A673 (cell line): ENCODE results near the gene JAKMIP1. TPM values are rescaled to one million over a fixed set of nuclear protein-coding genes. Genes with fewer than 3 reads are reported as not detected.
"Not testable (repeated sequence)": the region's sequence is repeated elsewhere in the genome, so short reads cannot be mapped to it uniquely, and the experiment has no call there.

Experiments
- BruUV-seq: library from RNA; stranded (reverse); fragments of 400-500 nt; replicated peaks from 2 replicates; lab custom pipeline; 2021; lab: Mats Ljungman, UMichigan
- CTCF ChIA-PET: fragments of 300-600 bp; sonication (Branson Sonifier 250); formaldehyde crosslinking; loops from one replicate; lab custom pipeline; 2022; ENCODE audit warnings: antibody characterized with exemption; lab: Charles Lee
- POLR2A ChIA-PET: fragments of 300-600 bp; sonication (Branson Sonifier 250); formaldehyde crosslinking; loops from one replicate; lab custom pipeline; 2022; ENCODE audit warnings: antibody characterized with exemption; ENCODE audit not compliant: low non-redundant PET; lab: Charles Lee
- DNase-seq: peaks from one replicate; pipeline ENCODE4 v3.0.0-alpha.2; 2015; ENCODE audit warnings: low spot score
- H3K27ac ChIP-seq: fragments of 200-600 bp; sonication (generic); 2 replicates; pipeline ENCODE4 v1.5.1; 2016; ENCODE audit warnings: mixed run types, low read depth, mild to moderate bottlenecking, mixed read lengths, antibody characterized with exemption, low read length; ENCODE audit not compliant: poor library complexity, severe bottlenecking
- H3K27me3 ChIP-seq: fragments of 200-600 bp; sonication (generic); replicated peaks from 2 replicates; pipeline ENCODE4 v1.6.1; 2017; ENCODE audit warnings: mixed run types, low read depth, mild to moderate bottlenecking, mixed read lengths, antibody characterized with exemption, low read length; ENCODE audit not compliant: insufficient read depth, poor library complexity
- H3K36me3 ChIP-seq: fragments of 200-600 bp; sonication (generic); 2 replicates; pipeline ENCODE4 v1.6.1; 2016; ENCODE audit warnings: mixed run types, mild to moderate bottlenecking, mixed read lengths, antibody characterized with exemption, low read length; ENCODE audit not compliant: insufficient read depth, poor library complexity, severe bottlenecking
- H3K4me1 ChIP-seq: fragments of 200-600 bp; sonication (generic); 2 replicates; pipeline ENCODE4 v1.6.1; 2017; ENCODE audit warnings: mixed run types, mild to moderate bottlenecking, mixed read lengths, antibody characterized with exemption, low read length; ENCODE audit not compliant: insufficient read depth, poor library complexity, severe bottlenecking
- H3K4me3 ChIP-seq: fragments of 200-600 bp; sonication (generic); 2 replicates; pipeline ENCODE4 v1.5.1; 2016; ENCODE audit warnings: low read depth, mixed run types, mild to moderate bottlenecking, mixed read lengths, low read length; ENCODE audit not compliant: poor library complexity, severe bottlenecking
- H3K9me3 ChIP-seq: fragments of 200-600 bp; sonication (generic); 2 replicates; pipeline ENCODE4 v1.6.1; 2016; ENCODE audit warnings: mixed run types, low read depth, mild to moderate bottlenecking, mixed read lengths, antibody characterized with exemption, low read length; ENCODE audit not compliant: poor library complexity, severe bottlenecking
- CTCF ChIP-seq: fragments of 300-800, 200-600 bp; sonication (generic); conservative IDR thresholded peaks from 2 replicates; pipeline ENCODE4 v1.5.1; 2017; ENCODE audit warnings: low read depth, mild to moderate bottlenecking, antibody characterized with exemption, low read length, moderate library complexity, mixed read lengths
- EZH2 ChIP-seq: fragments of 200-600 bp; sonication (generic); IDR thresholded peaks from 2 replicates; pipeline ENCODE4 v1.6.1; 2017; ENCODE audit warnings: borderline replicate concordance, low read depth, mild to moderate bottlenecking, mixed read lengths, antibody characterized with exemption, low read length; ENCODE audit not compliant: poor library complexity, severe bottlenecking
- intact Hi-C: fragments of 100-400 bp; cut with micrococcal nuclease; formaldehyde crosslinking; loops from one replicate; pipeline ENCODE4 v1.10.0; 2022; ENCODE audit not compliant: unreplicated experiment
- total RNA-seq: library from RNA; stranded (reverse); gene quantifications from 2 replicates; pipeline ENCODE4 v1.2.3, GENCODE V29; 2021

Gene JAKMIP1
- total RNA-seq, 1 experiment from 2014 or later, result not detected

GRCh38 chr4:6216588-6216987 is 16.2 kb upstream of the JAKMIP1 start:
- POLR2A ChIA-PET, result no interaction called here

GRCh38 chr4:6209921-6210320 is 9.6 kb upstream of the JAKMIP1 start:
- Histone ChIP-seq H3K4me1 (no peaks in the 10 kb centered on the region), H3K36me3 (no peaks in the 10 kb centered on the region), H3K27ac (no peak overlapping the region), H3K9me3 (no peaks in the 10 kb centered on the region), H3K27me3 (peaks cover 33% of the 10 kb centered on the region), H3K4me3 (no peak overlapping the region)
- no peak for DNase-seq
- ChIA-PET CTCF (interaction anchor here (0.6 kb wide), 1 partner anchor 41 kb away, joined by 4 read pairs; no protein-coding TSS in a partner anchor), POLR2A (no interaction called here)
- TF ChIP-seq EZH2 (no peak), CTCF (no peak)
- intact Hi-C loops, result no loop called here
- BruUV-seq, result no TSS peak

More at GRCh38 chr4:6216588-6216987, 16.2 kb upstream of the JAKMIP1 start:
- no peak for DNase-seq
- Histone ChIP-seq H3K27ac (no peak overlapping the region), H3K36me3 (no peaks in the 10 kb centered on the region), H3K9me3 (no peaks in the 10 kb centered on the region), H3K4me1 (no peaks in the 10 kb centered on the region), H3K4me3 (no peak overlapping the region), H3K27me3 (peaks cover 68% of the 10 kb centered on the region)
- intact Hi-C loops, result no loop called here
- no peak for TF ChIP-seq CTCF
- no peak for TF ChIP-seq EZH2
- CTCF ChIA-PET, result no interaction called here
- BruUV-seq, result no TSS peak

GRCh38 chr4:6209291-6209690 is 8.9 kb upstream of the JAKMIP1 start:
- H3K4me1 ChIP-seq, BruUV-seq, CTCF ChIA-PET, H3K27ac ChIP-seq, H3K4me3 ChIP-seq, intact Hi-C loops, DNase-seq, H3K36me3 ChIP-seq, H3K9me3 ChIP-seq, POLR2A ChIA-PET: not testable (repeated sequence)
- peaks cover 26% of the 10 kb centered on the region for H3K27me3 ChIP-seq

- ChIA-PET CTCF (no interaction called here), POLR2A (no interaction called here)
- Histone ChIP-seq H3K27me3 (peaks cover 30% of the 10 kb centered on the region), H3K9me3 (no peaks in the 10 kb centered on the region), H3K36me3 (no peaks in the 10 kb centered on the region), H3K4me3 (no peak overlapping the region), H3K27ac (no peak overlapping the region), H3K4me1 (no peaks in the 10 kb centered on the region)
- TF ChIP-seq EZH2, result no peak
- TF ChIP-seq CTCF, result no peak
- BruUV-seq, result no TSS peak
- intact Hi-C loops, result no loop called here
- DNase-seq, result no peak
Measured at GRCh38 chr4:6208416-6208815, 8.1 kb upstream of the JAKMIP1 start.
